Putamen (tissue), 1 donor: ENCODE data around the gene ARRDC2.
"Not testable (repeated sequence)": the region's sequence is repeated elsewhere in the genome, so short reads cannot be mapped to it uniquely, and the experiment has no call there.

Experiments
- DNase-seq: peaks from one replicate; pipeline ENCODE4 v3.0.0-alpha.2; 2016; ENCODE audit warnings: low spot score

ARRDC2 gene

DNA sequence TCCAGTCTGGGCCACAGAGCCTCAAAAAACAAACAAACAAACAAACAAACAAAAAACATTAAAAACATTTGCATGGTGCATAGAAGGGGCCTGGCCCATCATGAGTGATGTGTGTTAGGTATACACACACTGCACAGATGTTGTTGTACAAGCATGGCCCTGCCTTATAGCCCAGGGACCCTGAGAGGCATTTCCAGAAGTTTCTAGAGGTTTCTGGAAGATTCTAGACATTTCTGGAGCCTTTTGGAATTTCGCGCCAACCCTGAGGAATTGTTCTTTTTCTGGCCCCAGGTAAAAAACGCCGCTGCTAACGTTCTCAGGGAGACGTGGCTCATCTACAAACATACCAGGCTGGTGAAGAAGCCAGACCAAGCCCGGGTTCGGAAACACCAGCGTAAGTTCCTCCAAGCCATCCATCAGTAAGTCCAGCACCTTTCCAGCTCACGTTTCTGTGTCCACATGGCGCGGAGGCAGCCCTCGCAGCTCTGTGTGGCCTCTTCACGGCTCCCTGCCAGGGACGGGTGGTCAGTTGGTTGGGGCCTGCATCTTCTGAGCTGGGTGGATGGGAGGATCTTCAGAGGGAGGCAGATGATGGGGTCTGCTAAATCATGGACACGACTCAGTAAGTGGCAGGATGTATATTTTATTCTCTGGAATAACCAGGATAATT is 18.4 kb upstream of the ARRDC2 start:
- DNase-seq: no peak

DNA sequence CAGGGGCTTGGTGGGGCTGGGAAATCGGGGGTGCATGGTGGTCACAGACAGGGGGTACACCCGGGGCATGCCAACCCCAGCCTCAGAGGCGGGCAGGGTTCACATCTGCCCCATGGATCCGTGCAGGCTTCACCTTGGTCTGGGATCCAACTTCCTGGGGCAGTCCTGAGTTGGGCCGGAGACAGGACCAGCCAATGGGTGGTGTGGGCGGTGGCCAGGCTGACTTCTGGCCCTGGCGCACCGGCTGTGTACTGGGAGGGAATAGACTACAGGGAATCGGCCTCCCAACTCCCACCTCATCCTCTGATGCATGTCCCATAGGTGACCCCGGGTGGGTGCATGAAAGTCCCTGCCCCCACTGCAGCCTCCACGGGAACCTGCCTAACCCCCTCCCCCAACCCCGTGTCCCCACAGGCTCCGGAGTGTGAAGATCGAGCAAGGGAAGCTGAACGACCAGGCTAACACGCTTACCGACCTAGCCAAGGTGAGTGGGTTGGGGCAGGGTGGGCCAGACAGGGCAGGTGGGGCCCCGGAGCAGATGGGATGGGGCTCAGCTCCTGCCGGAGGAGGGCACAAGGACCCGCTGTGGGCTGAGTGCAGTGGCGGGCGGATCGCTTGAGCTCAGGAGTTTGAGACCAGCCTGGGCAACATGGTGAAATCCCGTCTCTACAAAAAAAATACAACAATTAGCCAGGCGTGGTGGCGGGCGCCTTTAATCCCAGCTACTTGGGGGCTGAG is 14.7 kb upstream of the ARRDC2 start:
- DNase-seq: no peak

DNA sequence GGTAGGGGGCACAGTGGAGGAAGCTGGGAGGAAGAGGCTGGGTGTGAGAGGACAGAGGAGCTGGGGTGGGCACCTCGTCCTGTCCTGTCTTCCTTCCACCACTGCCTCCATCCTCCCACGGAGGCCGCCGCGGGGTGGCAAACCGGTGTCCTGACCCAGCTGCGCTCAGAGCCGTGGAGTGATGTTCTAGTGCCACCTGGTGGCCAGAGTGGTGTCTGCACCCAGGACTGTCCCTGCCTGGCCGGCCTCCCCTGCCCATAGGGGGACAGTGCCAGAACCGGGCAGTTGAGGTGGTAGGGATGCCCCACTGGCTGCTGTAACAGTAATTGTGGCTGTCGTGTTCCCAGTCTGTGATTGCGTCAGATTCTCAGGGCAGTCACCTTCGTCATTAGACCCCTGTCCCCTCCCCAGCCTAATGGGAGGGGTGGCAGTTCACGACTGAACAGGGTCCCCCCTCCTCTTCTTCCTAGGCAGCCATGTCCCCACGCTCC is 11.1 kb upstream of the ARRDC2 start:
- peak; percentile 78 for DNase-seq

DNA sequence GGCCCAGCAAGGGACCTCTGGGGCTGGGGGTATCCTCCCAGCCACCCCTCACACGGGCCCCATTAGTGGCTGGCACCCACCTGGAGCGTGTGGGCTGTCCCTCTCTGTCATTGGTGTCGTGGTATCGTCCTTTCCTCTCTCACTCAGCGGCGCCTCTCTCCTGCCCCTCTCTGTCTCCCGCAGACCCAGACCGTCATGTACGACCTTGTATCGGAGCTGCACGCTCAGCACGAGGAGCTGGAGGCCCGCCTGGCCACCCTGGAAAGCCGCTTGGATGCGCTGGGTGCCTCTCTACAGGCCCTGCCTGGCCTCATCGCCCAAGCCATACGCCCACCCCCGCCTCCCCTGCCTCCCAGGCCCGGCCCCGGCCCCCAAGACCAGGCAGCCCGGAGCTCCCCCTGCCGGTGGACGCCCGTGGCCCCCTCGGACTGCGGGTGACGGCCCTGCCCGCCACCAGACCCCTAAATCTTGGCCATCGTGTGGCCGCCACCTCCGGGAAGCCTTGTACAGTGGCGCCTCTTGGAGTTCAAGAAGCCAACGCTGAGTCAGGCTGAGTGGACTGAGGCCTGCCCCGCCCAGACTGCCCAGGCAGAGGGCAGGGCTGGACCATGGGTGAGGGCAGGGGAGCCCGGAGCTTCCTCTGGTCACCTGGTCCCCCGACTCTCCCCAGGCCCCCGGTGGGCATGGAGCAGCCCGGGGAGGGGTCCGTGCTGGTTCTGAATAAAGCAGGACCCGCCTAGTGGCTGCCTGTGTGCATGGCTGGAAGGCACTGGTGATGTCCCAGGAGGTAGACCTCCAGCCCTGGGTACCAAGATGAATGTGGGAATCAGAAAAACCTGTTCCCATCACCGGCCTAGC is 9.8 kb upstream of the ARRDC2 start:
- DNase-seq: no peak

DNA sequence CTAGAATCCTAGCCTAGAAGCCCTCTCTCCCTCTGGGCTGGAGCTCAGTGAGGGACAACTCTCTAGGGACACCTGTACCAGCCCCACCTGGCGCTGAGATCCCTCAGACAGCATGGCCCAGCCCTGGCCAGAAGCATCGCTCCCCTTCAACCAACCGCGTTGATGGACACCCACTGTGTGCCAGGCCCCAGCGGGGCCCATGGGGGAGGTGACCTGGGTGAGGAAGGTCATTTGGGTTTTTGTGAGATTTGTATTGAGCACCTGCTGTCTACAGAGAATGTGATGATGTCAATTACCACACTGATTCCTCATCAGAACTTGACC is 9.2 kb upstream of the ARRDC2 start:
- no peak for DNase-seq

DNA sequence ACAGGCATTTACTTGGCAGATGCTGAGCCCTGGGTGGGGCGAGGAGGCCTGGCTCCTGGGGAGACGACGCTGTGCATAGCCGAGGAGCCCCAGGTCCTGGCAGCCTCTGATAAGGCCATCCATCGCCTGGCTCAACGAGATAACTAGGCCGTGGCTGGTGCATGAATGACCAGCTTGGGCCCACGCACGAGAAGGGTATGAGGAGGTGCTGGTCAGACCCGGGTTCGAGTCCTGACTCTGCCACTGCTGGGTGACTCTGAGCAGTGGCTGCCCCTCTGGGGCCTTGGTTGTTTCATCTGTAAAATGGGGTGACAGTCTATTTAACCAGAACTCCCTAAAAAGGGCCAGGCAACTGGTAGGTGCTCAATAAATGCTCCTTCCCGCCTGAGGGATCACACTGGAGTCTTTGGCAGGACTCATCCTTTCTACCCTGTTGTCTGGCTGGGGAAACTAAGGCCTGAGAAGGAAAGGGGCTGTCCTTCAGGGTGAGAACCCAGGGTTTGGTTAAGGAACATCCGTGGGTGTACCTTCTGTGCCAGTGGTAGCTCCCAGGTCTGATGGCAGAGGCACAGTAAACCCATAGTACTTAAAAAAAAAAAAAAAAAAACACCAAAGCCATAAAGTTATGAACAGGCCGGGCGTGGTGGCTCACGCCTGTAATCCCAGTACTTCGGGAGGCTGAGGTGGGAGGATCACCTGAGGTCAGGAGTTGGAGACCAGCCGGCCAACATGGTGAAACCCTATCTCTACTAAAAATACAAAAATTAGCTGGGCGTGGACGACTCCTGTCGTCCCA is 8.1 kb upstream of the ARRDC2 start:
- no peak for DNase-seq

DNA sequence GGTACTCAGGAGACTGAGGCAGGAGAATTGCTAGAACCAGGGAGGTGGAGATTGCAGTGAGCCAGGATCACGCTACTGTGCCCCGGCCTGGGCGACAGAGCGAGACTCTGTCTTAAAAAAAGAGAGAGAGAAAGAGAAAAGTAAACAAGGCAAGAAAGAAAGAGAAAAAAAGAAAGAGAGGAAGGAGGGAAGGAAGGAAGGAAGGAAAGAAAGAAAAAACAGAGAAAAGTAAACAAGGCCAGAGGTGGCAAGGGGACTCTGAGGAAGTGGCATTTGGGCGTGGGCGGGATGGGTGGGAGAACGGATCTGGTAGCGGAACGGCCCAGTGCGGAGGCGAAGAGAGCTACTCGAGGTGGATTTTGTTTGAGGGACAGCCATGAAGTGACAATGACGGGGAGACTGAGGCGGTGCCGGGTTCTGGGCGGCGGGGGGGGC is 7.5 kb upstream of the ARRDC2 start:
- DNase-seq: no peak

DNA sequence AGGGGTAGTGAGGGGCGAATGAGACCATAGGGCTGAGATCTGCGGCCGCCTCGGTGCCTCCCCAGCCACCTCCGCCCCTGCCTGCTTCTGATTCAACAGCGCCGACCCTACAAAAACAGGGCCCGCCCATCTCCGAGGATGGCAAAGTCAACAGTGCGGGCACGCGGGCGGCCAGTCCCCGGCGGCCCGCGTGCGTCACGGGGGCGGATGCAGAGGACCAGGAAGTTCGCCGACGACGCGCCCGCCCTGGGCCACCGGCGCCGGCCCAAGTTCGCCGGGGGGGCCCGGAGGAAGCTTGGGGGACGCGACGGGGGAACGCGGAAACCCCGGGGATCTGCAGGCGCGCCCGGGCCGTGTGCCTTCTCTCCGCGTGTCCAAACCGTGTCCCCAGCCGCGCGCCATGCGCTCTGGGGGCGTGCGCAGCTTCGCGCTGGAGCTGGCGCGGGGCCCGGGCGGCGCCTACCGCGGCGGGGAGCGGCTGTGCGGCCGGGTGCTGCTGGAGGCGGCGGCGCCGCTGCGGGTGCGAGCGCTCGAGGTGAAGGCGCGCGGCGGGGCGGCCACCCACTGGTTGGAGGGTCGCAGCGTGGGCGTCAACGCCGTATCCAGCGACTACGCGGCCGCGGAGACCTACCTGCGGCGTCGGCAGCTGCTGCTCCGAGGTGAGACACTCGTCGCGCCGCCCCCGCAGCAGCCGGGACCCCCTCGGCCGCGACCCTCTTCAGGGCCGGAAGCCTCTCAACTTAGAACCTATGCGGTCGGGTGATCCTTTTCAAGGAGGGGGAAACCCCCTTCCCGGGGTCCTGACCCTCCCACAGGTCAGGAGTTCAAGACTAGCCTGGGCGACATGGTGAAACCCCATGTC is 6.8 kb upstream of the ARRDC2 start:
- peak; percentile 60 for DNase-seq

DNA sequence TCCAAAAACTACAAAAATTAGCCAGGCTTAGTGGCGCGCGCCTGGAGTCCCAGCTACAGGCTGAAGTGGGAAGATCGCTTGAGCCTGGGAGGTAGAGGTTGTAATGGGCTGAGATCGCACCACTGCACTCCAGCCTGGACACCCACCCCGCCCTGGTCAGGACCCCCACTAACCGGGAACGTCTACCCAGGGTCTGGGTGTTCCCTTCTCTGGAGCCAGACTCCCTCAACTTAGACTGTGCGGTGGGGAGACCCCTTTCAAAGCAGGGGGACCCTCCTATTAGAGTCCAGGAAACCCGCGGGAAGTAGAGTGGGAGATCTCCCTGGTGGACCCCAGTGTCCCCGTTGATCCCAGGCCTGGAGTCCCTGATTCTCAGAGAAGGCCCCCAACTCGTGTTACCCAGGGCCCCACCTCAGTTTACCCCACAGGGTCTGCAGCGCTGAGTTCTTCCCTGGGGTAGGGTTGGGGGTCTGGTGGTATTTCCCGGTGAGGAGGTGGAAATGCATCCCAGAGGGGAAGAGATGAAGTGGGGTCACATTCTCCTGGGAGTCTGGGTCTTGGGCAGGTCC is 6.1 kb upstream of the ARRDC2 start:
- DNase-seq: no peak

DNA sequence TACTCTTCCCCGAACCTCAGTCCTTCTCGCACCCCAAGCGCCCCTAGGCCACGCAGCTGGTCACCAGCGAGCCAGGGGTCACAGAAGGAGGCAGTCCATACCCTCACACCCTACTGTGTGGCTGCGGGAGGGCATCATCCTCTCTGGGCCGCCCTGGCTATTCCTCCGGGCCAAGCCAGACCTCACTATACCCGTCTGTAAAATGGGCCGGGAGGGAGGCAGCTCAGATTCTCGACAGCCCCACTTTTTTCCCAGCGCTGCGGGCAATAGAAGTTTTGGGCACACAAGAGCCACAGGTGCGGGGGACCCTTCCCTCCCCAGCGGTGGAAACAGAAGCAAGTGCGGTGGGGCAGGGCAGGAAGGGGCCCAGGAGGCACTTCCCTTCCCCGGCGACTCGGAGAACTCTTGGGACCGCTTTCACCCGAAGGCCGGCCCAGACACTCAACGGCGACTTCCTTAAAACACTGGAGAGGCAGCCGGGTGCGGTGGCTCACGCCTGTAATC is 5.6 kb upstream of the ARRDC2 start:
- DNase-seq: no peak

DNA sequence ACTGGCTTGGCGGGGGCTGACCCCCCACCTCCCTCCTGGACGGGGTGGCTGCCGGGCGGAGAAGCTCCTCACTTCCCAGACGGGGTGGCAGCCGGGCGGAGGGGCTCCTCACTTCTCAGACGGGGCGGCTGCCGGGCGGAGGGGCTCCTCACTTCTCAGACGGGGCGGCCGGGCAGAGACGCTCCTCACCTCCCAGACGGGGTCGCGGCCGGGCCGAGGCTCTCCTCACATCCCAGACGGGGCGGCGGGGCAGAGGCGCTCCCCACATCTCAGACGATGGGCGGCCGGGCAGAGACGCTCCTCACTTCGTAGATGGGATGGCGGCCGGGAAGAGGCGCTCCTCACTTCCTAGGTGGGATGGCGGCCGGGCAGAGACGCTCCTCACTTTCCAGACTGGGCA is 2.2 kb upstream of the ARRDC2 start:
- DNase-seq: not testable (repeated sequence)

DNA sequence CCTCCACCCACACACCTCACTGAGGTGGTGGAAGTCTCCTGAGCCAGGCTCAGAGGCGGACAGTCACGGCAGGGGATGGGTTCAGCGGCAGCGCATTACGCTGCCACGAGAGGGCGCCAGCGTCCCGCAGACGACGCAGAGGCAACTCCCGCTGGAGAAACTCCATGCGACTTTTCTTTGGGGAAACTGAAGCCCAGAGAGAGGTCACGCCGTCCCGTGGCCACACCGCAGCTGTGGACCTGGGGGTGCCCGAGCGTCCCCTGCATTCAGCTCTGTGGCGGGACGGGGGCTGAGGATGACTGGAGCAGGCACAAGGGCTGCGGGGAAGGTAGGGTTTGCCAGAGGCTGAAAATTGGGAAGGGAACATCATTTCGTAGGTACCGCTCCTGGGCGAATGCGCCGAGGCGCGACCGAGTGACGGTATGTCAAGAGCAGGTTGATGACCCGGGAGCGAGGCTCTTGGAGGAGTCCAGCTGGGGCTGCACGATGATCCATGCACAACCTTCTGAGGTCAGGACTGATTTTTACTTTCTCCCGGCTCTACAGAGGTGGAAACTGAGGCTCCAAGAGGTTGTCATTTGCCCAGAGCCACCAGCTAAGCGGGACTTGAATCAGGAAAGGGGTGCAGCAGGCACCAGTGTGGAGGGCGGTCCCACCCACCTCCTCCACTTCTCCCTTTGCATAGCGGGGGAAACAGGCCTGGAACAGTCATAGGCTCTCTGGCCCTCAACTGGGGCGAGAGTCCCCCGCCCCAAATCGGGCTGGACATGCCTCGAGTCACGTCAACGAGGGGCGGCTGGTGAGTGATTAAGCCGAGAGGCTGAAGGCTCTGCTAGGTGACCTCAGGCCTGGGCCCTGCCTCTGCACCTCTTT is 690 bp upstream of the ARRDC2 start:
- peak; percentile 80 for DNase-seq

DNA sequence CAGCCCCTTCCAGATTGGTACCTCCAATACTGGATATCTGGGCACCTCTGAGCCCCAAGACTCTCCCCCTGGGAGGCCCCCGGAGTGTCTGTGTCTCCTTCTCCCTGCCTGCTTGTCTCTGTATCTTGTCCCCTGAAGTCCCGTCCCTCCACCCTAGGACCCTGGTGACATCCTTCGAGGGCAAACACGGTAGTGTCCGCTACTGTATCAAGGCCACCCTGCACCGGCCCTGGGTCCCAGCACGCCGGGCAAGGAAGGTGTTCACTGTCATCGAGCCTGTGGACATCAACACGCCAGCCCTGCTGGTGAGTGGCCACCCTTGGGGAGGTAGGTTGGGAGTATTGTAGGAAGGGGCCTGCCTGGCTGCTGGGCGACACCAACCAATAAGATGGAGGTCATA is 844 bp downstream of the ARRDC2 start:
- no peak for DNase-seq

DNA sequence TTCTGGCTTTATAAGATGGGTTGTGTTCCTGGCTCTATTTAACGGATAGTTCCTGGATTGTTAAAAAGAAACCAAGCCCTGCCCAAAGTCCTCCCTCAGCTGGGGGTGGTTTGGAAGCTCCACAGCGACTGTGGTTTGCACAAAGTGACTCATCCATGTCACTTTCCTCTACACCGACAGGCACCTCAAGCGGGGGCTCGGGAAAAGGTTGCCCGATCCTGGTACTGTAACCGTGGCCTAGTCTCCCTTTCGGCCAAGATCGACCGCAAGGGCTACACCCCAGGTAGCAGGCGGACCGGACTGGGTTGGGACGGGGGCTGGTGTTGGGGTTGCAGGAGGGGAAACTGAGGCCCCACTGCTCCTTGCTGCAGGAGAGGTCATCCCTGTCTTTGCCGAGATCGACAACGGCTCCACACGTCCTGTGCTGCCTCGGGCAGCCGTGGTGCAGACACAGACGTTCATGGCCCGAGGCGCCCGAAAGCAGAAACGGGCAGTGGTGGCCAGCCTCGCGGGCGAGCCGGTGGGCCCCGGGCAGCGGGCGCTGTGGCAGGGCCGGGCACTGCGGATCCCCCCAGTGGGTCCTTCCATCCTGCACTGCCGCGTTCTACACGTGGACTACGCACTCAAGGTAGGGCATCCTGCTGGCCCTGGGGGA is 1.6 kb downstream of the ARRDC2 start:
- no peak for DNase-seq

DNA sequence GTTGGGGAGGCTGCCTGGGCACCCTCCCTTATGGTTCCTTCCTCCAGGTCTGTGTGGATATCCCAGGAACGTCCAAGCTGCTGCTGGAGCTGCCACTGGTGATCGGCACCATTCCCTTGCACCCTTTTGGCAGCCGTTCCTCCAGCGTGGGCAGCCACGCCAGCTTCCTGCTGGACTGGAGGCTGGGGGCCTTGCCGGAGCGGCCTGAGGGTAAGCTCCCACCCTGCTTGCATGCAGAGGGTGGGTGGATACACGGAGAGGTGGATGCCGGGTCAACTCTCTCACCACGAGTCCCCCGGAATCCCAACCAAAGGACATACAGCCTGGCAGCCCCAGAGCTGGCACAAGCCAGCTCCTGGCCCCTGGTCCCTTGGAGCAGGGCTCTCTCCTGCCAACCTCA is 2.2 kb downstream of the ARRDC2 start:
- no peak for DNase-seq

DNA sequence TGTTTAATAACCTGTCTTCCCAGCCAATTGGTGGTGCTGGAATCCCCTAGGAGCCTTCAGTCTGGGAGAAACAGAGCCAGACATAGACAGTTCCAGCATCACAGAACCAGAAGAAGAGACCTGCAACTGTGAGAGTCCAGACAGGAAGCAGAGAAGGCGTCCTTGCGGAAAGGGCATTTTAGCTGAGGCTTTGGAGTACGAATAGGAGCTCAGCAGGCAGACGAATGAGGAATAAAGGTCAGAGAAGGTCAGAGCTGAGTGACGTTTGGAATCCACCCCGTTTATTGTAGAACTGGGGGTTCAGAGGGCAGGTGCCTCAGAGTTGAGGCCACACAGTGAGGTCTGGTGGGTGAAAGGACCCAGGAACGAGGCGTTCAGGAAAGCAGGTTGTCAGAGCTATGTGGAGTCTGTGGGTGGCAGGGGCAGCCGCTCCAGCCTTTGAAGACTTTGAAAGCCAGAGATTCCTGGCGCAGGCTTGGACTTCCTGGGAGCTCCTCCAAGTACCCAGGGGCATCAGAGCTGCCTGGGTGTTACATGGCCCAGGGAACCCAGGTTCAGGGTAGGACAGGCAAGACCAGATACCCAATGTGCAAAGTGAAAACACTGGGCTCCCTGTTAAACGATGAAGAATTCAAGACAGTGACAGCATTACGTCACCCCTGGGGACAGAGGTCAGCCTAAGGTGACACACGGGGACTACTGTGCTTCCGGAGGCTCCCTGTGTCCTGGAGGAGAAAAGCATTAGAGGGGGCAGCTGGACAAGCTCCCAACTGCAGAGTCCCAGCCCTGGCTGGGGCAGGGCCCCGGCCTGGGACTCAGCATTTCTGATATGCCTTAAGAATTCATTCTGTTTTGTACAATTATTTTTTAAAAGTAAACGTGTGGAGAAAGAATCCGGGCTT is 5.5 kb downstream of the ARRDC2 start:
- DNase-seq: no peak

DNA sequence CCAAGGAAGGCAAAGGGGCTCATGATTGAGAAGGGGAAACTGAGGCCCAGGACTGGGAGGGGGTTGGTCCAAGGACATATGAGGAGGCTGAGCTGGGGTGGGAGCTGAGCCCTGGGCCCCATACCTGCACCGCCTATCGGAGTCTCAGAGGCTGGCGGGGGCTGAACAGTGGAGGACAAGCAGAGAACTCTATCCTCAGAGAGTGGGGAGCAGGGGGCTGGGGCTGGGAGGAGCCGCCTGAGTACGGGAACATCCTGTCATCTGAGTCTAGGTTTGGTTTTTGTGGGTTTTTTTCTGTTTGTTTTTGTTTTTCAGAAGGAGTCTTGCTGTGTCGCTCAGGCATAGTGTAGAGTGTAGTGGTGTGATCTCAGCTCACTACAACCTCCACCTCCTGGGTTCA is 6.2 kb downstream of the ARRDC2 start:
- DNase-seq: no peak
